Mesothelial cell of epicardium (in vitro differentiated cells): ENCODE measurements around the gene POLR3E. TPM values are rescaled to one million over a fixed set of nuclear protein-coding genes. Genes with fewer than 3 reads are reported as not detected.

Experiments
- DNase-seq, 2 experiments: peaks; one replicate each; pipeline ENCODE4 v3.0.0; 2021; ENCODE audit warnings: low spot score in 2 of 2; ENCODE audit not compliant: unreplicated experiment in 2 of 2
- H3K27ac Mint-ChIP-seq: 2 replicates; pipeline ENCODE4 v1.8.0; 2021; ENCODE audit warnings: mixed read lengths
- H3K27me3 Mint-ChIP-seq: 2 replicates; pipeline ENCODE4 v1.8.0; 2021; ENCODE audit warnings: low read depth, mixed read lengths
- H3K36me3 Mint-ChIP-seq: 2 replicates; pipeline ENCODE4 v1.8.0; 2021; ENCODE audit warnings: mixed read lengths
- H3K4me1 Mint-ChIP-seq: 2 replicates; pipeline ENCODE4 v1.8.0; 2021; ENCODE audit warnings: mixed read lengths
- H3K4me3 Mint-ChIP-seq: 2 replicates; pipeline ENCODE4 v1.8.0; 2021; ENCODE audit warnings: mild to moderate bottlenecking, moderate library complexity, mixed read lengths
- H3K9me3 Mint-ChIP-seq: 2 replicates; pipeline ENCODE4 v1.8.0; 2021; ENCODE audit warnings: mixed read lengths
- total RNA-seq: library from RNA; stranded (reverse); gene quantifications from 3 replicates; pipeline ENCODE4 v1.2.1, GENCODE V29; 2021
- TF ChIP-seq, protein P1 (sequence below): fragments of 200-600 bp; sonication (generic); IDR thresholded peaks from one replicate; pipeline ENCODE4 v1.5.0; 2021; ENCODE audit warnings: antibody characterized with exemption; ENCODE audit not compliant: unreplicated experiment

POLR3E gene
- total RNA-seq, 1 donor from 2014 or later, result 71.4 TPM

GRCh38 chr16:22257440-22257839, 39.8 kb upstream of the POLR3E start:
- Mint-ChIP-seq H3K27me3 (no peaks in the 10 kb centered on the region), H3K4me3 (no peak overlapping the region), H3K27ac (no peak overlapping the region), H3K4me1 (no peaks in the 10 kb centered on the region), H3K9me3 (peaks cover 4% of the 10 kb centered on the region), H3K36me3 (peaks cover 53% of the 10 kb centered on the region)
- TF ChIP-seq, protein P1, sequence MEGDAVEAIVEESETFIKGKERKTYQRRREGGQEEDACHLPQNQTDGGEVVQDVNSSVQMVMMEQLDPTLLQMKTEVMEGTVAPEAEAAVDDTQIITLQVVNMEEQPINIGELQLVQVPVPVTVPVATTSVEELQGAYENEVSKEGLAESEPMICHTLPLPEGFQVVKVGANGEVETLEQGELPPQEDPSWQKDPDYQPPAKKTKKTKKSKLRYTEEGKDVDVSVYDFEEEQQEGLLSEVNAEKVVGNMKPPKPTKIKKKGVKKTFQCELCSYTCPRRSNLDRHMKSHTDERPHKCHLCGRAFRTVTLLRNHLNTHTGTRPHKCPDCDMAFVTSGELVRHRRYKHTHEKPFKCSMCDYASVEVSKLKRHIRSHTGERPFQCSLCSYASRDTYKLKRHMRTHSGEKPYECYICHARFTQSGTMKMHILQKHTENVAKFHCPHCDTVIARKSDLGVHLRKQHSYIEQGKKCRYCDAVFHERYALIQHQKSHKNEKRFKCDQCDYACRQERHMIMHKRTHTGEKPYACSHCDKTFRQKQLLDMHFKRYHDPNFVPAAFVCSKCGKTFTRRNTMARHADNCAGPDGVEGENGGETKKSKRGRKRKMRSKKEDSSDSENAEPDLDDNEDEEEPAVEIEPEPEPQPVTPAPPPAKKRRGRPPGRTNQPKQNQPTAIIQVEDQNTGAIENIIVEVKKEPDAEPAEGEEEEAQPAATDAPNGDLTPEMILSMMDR, result no peak
- no peak for DNase-seq

DNA sequence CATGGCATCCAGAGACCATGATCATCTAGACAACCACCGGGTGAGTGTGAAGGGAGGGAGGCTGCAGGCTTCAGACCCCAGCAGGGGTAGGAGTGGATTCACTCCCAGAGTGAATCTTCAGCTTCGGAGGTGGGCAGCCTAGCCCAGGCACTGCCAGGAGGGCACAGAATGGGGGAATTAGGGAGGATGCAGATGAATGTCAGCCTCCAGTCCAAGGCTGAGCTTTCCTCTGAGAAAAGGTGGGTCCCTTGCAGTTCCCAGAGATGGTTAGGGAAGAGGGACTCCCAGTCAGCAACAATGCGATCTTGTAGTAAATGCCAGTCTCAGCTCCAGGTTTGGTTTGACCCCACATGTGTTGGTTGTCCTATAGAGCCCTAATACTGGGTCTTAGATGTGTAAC, 36.7 kb upstream of the POLR3E start:
- H3K4me3 Mint-ChIP-seq, result no peak overlapping the region
- TF ChIP-seq, protein P1, result no peak
- no peaks in the 10 kb centered on the region for H3K27me3 Mint-ChIP-seq
- no peak for DNase-seq
- no peak overlapping the region for H3K27ac Mint-ChIP-seq
- no peaks in the 10 kb centered on the region for H3K9me3 Mint-ChIP-seq
- peaks cover 5% of the 10 kb centered on the region for H3K4me1 Mint-ChIP-seq
- H3K36me3 Mint-ChIP-seq, result peaks cover 45% of the 10 kb centered on the region

GRCh38 chr16:22262460-22262859, 34.7 kb upstream of the POLR3E start:
- Mint-ChIP-seq H3K27me3 (no peaks in the 10 kb centered on the region), H3K27ac (no peak overlapping the region), H3K4me3 (no peak overlapping the region), H3K4me1 (peaks cover 5% of the 10 kb centered on the region), H3K9me3 (no peaks in the 10 kb centered on the region), H3K36me3 (peaks cover 40% of the 10 kb centered on the region)
- DNase-seq, result no peak
- TF ChIP-seq, protein P1, result no peak

- H3K36me3 Mint-ChIP-seq, result peaks cover 24% of the 10 kb centered on the region
- TF ChIP-seq, protein P1, result no peak
- DNase-seq, result no peak
- no peak overlapping the region for H3K4me3 Mint-ChIP-seq
- H3K27ac Mint-ChIP-seq, result no peak overlapping the region
- H3K27me3 Mint-ChIP-seq, result no peaks in the 10 kb centered on the region
- no peaks in the 10 kb centered on the region for H3K9me3 Mint-ChIP-seq
- peaks cover 5% of the 10 kb centered on the region for H3K4me1 Mint-ChIP-seq
These were observed 32.4 kb upstream of the POLR3E start for GRCh38 chr16:22264786-22265185.

- Mint-ChIP-seq H3K4me3 (no peak overlapping the region), H3K36me3 (peaks cover 20% of the 10 kb centered on the region), H3K4me1 (peaks cover 5% of the 10 kb centered on the region), H3K27ac (no peak overlapping the region), H3K27me3 (no peaks in the 10 kb centered on the region), H3K9me3 (no peaks in the 10 kb centered on the region)
- TF ChIP-seq, protein P1, result no peak
- no peak for DNase-seq
These were observed 31.9 kb upstream of the POLR3E start for GRCh38 chr16:22265351-22265750.

DNA sequence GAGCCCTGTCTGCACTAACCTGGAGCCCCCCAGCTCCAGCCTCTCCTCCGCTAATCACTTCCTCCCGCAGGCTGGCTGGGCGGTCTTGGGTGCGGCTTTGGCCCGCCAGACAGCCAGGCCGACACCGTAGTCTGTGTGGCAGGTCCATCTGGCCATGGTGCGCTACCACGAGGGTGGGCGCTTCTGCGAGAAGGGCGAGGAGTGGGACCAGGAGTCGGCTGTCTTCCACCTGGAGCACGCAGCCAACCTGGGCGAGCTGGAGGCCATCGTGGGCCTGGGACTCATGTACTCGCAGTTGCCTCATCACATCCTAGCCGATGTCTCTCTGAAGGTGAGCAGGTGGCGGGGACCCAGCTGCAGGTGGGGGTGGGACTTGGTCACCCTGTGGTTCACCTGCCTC, 30.7 kb upstream of the POLR3E start:
- TF ChIP-seq, protein P1, result no peak
- Mint-ChIP-seq H3K27ac (no peak overlapping the region), H3K4me1 (peaks cover 5% of the 10 kb centered on the region), H3K4me3 (no peak overlapping the region), H3K9me3 (no peaks in the 10 kb centered on the region), H3K27me3 (no peaks in the 10 kb centered on the region), H3K36me3 (peaks cover 16% of the 10 kb centered on the region)
- DNase-seq, result no peak
